GM21447 (cell line): Measurements from ENCODE around the gene TMEM179.
A peak's percentile ranks its signal among the peaks of the same experiment; 100 is the strongest.
"Not testable (repeated sequence)": the region's sequence is repeated elsewhere in the genome, so short reads cannot be mapped to it uniquely, and the experiment has no call there.

ENCODE experiments used
- ATAC-seq: cut with Tn5 transposase; IDR thresholded peaks from one replicate; pipeline ENCODE4 v1.9.1; 2021; ENCODE audit not compliant: unreplicated experiment

The TMEM179 gene

GRCh38 chr14:104604458-104605449 lies at the start of gene TMEM179:
Gene TMEM179, minus strand, starts transcription at chr14:104604772. Its CDS starts 31 bp downstream, at chr14:104604741.
- no peak for ATAC-seq

- no peak for ATAC-seq
Observed at GRCh38 chr14:104654119-104654518, 49.5 kb upstream of the TMEM179 start.

GRCh38 chr14:104653130-104653920 lies 48.8 kb upstream of the TMEM179 start:
- not testable (repeated sequence) for ATAC-seq

- no peak for ATAC-seq
Observed at GRCh38 chr14:104652386-104652785, 47.8 kb upstream of the TMEM179 start.

GRCh38 chr14:104651876-104652260 lies 47.3 kb upstream of the TMEM179 start:
- ATAC-seq: no peak

- ATAC-seq: no peak
Observed at GRCh38 chr14:104650981-104651875, 46.7 kb upstream of the TMEM179 start.

GRCh38 chr14:104650057-104650980 lies 45.7 kb upstream of the TMEM179 start:
- peak; percentile 71 for ATAC-seq

- ATAC-seq: no peak
Observed at GRCh38 chr14:104647467-104648043, 43.0 kb upstream of the TMEM179 start.

GRCh38 chr14:104644656-104645378 lies 40.2 kb upstream of the TMEM179 start:
- ATAC-seq: no peak

GRCh38 chr14:104644091-104644635 lies 39.6 kb upstream of the TMEM179 start:
- ATAC-seq: no peak

GRCh38 chr14:104643306-104643705 lies 38.7 kb upstream of the TMEM179 start:
- no peak for ATAC-seq

GRCh38 chr14:104642540-104642868 lies 37.9 kb upstream of the TMEM179 start:
- no peak for ATAC-seq

GRCh38 chr14:104641753-104642539 lies 37.4 kb upstream of the TMEM179 start:
- no peak for ATAC-seq

- no peak for ATAC-seq
Observed at GRCh38 chr14:104640681-104641080, 36.1 kb upstream of the TMEM179 start.

- ATAC-seq: no peak
Observed at GRCh38 chr14:104639885-104640548, 35.4 kb upstream of the TMEM179 start.

GRCh38 chr14:104639471-104639870 lies 34.9 kb upstream of the TMEM179 start:
- no peak for ATAC-seq

- ATAC-seq: no peak
Observed at GRCh38 chr14:104638927-104639450, 34.4 kb upstream of the TMEM179 start.
